ENCODE measurements around the gene CSRP3. TPM values are rescaled to one million over a fixed set of nuclear protein-coding genes. Genes with fewer than 3 reads are reported as not detected.
"Not testable (repeated sequence)": the region's sequence is repeated elsewhere in the genome, so short reads cannot be mapped to it uniquely, and the experiment has no call there.

The CSRP3 gene
- total RNA-seq, 1 experiment from 2014 or later: not detected

GRCh38 chr11:19187114-19187832 lies 14.5 kb downstream of the CSRP3 start:
- DNase-seq (ENCODE audit: low spot score): peak; percentile 27

- no peak for DNase-seq (ENCODE audit: low spot score)
Observed at GRCh38 chr11:19185516-19186052, 16.2 kb downstream of the CSRP3 start.

- DNase-seq (ENCODE audit: low spot score): no peak
Observed at GRCh38 chr11:19185036-19185435, 16.7 kb downstream of the CSRP3 start.

- DNase-seq (ENCODE audit: low spot score): no peak
Observed at GRCh38 chr11:19183646-19184045, 18.1 kb downstream of the CSRP3 start.

GRCh38 chr11:19181531-19182261 lies 20.1 kb downstream of the CSRP3 start:
- no peak for DNase-seq (ENCODE audit: low spot score)

GRCh38 chr11:19176629-19177186 lies 25.1 kb downstream of the CSRP3 start:
- no peak for DNase-seq (ENCODE audit: low spot score)

GRCh38 chr11:19173964-19174638 lies 27.7 kb downstream of the CSRP3 start:
- no peak for DNase-seq (ENCODE audit: low spot score)

GRCh38 chr11:19173004-19173689 lies 28.6 kb downstream of the CSRP3 start:
- DNase-seq (ENCODE audit: low spot score): no peak

- DNase-seq (ENCODE audit: low spot score): no peak
Observed at GRCh38 chr11:19168090-19168489, 33.7 kb downstream of the CSRP3 start.

- no peak for DNase-seq (ENCODE audit: low spot score)
Observed at GRCh38 chr11:19164881-19165280, 36.9 kb downstream of the CSRP3 start.

- DNase-seq (ENCODE audit: low spot score): no peak
Observed at GRCh38 chr11:19164230-19164855, 37.4 kb downstream of the CSRP3 start.

- no peak for DNase-seq (ENCODE audit: low spot score)
Observed at GRCh38 chr11:19163617-19164016, 38.2 kb downstream of the CSRP3 start.

GRCh38 chr11:19162951-19163505 lies 38.8 kb downstream of the CSRP3 start:
- DNase-seq (ENCODE audit: low spot score): no peak

- no peak for DNase-seq (ENCODE audit: low spot score)
Observed at GRCh38 chr11:19161651-19162050, 40.1 kb downstream of the CSRP3 start.

GRCh38 chr11:19160847-19161246 lies 40.9 kb downstream of the CSRP3 start:
- DNase-seq (ENCODE audit: low spot score): no peak

GRCh38 chr11:19156892-19157291 lies 44.9 kb downstream of the CSRP3 start:
- no peak for DNase-seq (ENCODE audit: low spot score)

- no peak for DNase-seq (ENCODE audit: low spot score)
Observed at GRCh38 chr11:19145319-19145718, 56.5 kb downstream of the CSRP3 start.

- not testable (repeated sequence) for DNase-seq (ENCODE audit: low spot score)
Observed at GRCh38 chr11:19136884-19137283, 64.9 kb downstream of the CSRP3 start.

GRCh38 chr11:19134004-19134403 lies 67.8 kb downstream of the CSRP3 start:
- no peak for DNase-seq (ENCODE audit: low spot score)

All from A172 (cell line).